ENCODE data around the gene RAD51B.

RAD51B gene

GRCh38 chr14:68314642-68315041 lies 495.1 kb downstream of the RAD51B start:
- no peak for DNase-seq

- no peak for DNase-seq
These were observed 495.5 kb downstream of the RAD51B start for GRCh38 chr14:68315081-68315480.

- DNase-seq, result no peak
These were observed 496.7 kb downstream of the RAD51B start for GRCh38 chr14:68316078-68316868.

DNA sequence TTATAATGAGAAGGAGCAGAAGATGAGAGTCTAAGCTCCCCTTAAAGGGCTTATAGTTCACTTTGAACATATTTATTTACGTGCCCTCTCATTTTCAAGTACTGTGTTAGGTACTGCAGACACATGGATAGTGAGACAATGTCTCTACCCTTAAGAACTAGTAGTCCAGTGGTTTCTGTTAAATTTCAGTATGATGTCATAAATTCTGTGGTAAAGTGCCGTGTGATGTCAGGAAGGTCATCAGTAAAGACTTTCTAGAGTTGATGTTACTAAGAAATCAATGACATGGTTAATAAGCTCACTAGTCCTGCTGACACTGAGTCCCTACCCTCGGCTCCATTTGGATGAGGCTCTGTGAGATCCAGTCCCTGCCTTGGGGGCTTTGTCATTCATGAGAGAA lies 497.7 kb downstream of the RAD51B start:
- no peak for DNase-seq

DNA sequence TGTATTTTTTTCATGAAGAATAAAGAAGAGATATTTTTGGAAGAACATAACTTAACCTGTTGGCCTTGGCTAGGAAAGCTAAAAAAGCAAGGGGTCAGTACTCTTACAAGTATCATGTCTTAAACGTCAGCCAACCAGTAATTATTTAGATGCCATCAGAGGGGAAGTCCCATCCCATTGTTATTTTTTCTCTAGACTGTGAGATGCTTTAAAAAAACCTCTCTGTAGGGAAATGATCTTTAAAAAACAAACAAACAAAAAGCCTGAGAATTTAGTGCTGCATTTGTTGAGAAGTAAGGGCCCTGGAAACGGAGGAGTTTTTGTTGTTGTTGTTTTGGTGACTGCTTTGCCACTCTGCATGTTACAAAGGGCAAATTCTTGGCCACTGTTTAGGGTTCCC lies 499.2 kb downstream of the RAD51B start:
- DNase-seq, result no peak

GRCh38 chr14:68320495-68320894 lies 500.9 kb downstream of the RAD51B start:
- no peak for DNase-seq

GRCh38 chr14:68322940-68323620 lies 503.5 kb downstream of the RAD51B start:
- no peak for DNase-seq

- no peak for DNase-seq
These were observed 505.8 kb downstream of the RAD51B start for GRCh38 chr14:68325267-68325807.

DNA sequence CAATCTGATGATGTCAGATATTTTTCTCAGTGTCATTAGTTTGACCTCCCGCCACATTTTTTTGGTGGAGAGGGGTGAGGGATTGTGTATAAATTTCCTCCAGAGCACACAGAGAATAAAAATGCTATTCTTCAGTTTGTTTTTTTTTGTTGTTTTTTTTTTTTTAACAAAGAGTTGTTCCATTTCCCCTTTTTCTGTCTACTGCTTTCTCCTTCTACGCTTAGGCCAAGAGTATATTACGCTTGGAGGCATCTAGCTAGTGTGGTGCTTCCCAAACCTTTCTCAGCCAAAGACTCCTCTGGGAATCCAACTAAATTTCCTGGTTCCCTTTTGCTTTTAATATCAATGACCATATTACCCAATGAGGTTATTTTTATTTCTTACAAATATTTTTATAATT lies 507.7 kb downstream of the RAD51B start:
- DNase-seq, result no peak

GRCh38 chr14:68328509-68328908 lies 508.9 kb downstream of the RAD51B start:
- DNase-seq, result no peak

- no peak for DNase-seq
These were observed 511.8 kb downstream of the RAD51B start for GRCh38 chr14:68331426-68331825.

- no peak for DNase-seq
These were observed 512.4 kb downstream of the RAD51B start for GRCh38 chr14:68331991-68332390.

DNA sequence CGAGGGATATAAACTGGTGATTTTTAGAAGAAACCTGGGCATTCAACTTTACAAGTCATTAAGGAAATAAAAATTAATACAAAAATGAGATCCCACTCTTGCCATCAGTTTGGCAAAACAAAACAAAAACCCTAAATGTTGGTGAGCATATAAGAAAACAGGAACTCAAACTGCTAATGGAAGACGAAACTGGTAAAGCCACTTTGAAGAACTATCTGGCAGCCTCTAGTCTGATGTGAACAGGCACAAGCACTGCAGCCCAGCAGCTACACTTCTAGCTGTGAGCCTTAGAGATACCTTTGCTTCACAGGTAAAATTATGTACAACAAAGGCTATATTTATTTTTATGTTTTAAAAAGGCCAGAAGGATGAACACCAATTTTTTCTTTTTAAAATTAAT lies 513.7 kb downstream of the RAD51B start:
- no peak for DNase-seq

DNA sequence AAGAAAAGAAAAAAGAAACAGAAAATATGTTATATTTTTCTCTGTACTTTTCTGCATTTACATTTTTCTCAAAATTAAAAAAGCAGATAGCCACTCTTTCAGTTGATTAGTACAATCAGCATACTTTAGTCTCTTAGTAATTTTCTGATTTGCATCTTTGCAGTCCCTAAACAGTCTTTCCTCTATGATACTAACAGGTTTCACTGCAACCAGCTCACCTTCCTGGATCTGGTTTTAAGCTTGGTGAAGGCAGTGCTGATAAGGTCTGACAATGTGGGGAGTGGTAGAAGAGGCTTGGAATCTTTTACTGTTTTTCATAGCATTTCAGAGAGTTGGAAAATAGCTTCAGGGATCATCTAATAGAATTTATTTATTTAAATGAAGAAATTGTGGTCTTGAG lies 515.7 kb downstream of the RAD51B start:
- DNase-seq, result no peak

- DNase-seq, result no peak
These were observed 516.6 kb downstream of the RAD51B start for GRCh38 chr14:68336165-68336564.

DNA sequence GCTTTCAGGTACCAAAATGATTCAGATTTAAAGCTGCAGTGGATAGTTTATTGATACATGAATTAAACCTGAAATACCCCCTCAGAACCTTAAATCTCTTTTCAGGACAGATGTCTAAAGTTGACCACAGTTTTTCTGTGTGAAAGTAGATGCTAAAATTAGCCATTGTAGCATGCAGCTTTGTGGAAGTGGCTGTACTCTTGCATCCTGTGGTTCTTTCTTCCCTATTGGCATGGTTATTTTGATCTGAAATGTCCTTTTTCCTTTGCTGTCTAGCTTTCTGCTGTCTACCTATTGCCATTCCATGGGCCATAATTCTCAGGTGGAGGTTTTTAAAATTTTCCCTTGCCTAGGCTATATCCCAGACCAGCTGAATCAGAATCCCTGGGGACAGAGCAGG lies 517.7 kb downstream of the RAD51B start:
- DNase-seq, result no peak

DNA sequence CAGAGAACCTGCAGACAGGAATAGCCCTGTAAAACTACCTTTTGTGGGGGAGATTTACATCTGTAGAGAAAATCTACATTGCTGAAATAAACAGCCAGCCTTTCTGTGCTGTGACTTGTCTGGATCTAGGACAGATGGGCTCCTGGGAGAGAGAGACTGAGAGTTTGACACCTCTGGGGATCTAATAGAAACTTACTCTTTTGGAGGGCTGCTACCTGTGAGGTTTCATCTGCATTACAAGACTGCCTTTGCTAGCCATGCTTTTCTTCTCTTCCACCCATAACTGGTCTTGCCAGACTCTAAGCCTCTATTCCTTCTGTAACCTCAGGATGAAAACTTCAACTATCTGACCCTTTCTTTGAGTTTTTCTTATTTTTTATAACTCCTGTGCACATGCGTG lies 520.7 kb downstream of the RAD51B start:
- DNase-seq, result no peak

DNA sequence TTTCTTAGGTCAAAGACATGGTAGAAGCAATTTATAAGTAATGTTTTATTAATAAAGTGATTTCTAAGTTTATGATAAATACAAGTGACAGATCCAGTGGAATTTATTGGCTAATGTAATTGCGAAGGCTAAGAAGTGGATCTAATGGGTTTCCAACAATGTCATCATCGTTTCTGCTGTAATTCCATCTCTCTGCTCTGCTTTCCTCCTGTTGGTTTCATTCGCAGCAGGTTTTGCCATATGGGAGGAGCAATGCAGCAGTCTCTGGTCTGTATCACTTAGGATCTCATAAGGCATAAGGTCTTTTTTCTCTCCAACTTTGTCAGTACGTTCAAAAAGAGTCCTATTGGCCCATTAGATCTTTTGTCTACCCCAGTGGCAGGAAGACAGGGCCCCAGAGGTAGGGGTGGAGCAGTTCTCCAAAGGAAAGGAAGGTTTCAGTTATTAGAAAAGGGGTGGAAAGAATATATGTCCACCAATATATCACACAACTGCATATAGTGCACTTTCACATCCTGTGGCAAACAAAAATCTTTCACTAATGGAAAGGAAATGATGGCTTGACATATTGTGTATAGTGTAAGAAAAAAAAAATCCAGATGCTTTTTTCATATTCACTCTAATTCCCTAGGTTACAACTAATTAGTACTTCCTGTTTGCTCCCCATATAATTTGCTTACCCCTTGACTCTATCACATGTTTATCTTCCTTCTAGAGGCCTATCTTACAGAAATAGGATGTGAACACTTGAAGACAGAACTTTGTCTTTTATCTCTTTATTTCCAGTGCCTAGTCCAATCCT lies 522.0 kb downstream of the RAD51B start:
- DNase-seq, result no peak

DNA sequence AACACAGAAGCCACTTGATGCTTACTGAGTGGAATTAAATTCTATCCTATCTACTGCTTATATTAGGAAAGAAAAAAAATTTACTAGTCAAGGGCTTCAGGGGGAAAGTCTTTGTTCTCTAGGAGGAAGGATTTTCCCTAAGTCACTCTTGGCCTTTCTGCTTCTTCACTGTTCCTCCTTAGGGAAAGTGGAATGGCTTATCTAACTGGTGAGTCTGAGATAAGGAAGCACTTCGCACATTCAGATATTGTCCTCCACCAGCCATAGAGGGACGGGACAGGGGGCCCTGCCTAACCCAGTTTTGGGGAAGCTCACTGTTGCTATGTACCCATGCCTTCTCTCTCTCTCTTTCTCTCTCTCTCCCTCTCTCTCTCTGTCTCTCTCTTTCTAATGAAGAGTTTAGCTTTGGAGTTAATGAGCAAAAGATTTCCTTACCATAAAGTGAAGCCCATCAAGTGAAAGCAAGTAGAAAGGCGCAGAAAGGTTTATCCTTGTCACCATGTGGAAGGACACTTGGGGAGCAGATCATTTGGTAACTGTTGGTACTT lies 522.7 kb downstream of the RAD51B start:
- DNase-seq, result no peak

DNA sequence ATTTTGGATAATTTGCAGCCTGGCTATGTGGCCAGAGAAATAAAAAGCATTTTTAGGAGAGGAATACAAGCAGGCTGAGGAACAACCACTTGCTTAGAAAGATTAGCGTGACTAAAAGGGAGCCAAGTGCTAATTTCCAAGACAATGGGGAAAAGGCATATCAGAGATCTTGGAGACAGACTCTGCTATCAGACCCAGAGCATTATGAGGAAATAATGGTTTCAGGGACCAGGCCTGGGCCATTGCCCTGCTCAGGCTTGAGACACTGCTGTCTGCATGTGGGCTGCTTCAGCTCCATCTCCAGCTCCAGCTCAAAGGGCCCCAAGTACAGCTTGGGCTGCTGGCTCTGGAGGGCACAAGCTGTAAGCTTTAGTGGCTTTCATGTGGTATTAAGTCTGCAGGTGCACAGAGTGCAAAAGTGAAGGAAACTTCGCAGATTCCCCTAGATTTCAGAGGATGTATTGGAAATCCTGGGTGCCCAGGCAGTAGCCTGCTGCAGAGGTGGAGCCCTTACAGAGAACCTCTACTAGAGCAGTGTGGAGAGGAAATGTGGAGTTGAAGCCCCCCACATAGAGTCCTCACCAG lies 524.0 kb downstream of the RAD51B start:
- DNase-seq, result no peak

- no peak for DNase-seq
These were observed 526.2 kb downstream of the RAD51B start for GRCh38 chr14:68345738-68346137.

- no peak for DNase-seq
These were observed 527.2 kb downstream of the RAD51B start for GRCh38 chr14:68346556-68347343.

Measured in NCI-H2081 (cell line).